Muscle of leg (tissue), 11 donors: ENCODE data around the gene PAPPA. TPM values are rescaled to one million over a fixed set of nuclear protein-coding genes. Genes with fewer than 3 reads are reported as not detected.

Source experiments
- DNase-seq: peaks from one replicate; pipeline ENCODE4 v3.0.0; 2013
- H3K27ac ChIP-seq: one replicate; pipeline ENCODE4 v1.5.1; 2013; ENCODE audit warnings: mild to moderate bottlenecking, low read length, control low read depth
- H3K27me3 ChIP-seq: one replicate; pipeline ENCODE4 v1.6.1; 2013; ENCODE audit warnings: low read length; ENCODE audit not compliant: control insufficient read depth, insufficient read depth
- H3K36me3 ChIP-seq: one replicate; pipeline ENCODE4 v1.6.1; 2013; ENCODE audit warnings: low read length; ENCODE audit not compliant: control insufficient read depth, insufficient read depth
- H3K4me1 ChIP-seq: one replicate; pipeline ENCODE4 v1.6.1; 2013; ENCODE audit warnings: low read length; ENCODE audit not compliant: control insufficient read depth, insufficient read depth
- H3K4me3 ChIP-seq: one replicate; pipeline ENCODE4 v1.5.1; 2013; ENCODE audit warnings: low read length, control low read depth
- H3K9me3 ChIP-seq: replicated peaks from 2 replicates; pipeline ENCODE4 v1.6.1; 2013; ENCODE audit warnings: low read depth, low read length; ENCODE audit not compliant: control insufficient read depth
- WGBS: methylation state at CpG from one replicate; pipeline ENCODE4 v1.1.5; 2013; ENCODE audit warnings: missing lambda C conversion rate; ENCODE audit not compliant: insufficient coverage; 5-methylcytosine and 5-hydroxymethylcytosine counted together
- polyA plus RNA-seq, 8 donors: library from polyadenylated mRNA; unstranded; fragments of 120-200 nt; gene quantifications; one replicate each; pipeline versions ENCODE4 v1.2.1 to v1.2.3, GENCODE V29; 2013; ENCODE audit warnings: inconsistent platforms in 1 of 8, low replicate concordance in 1 of 8; ENCODE audit not compliant: insufficient read length in 8 of 8, insufficient read depth in 1 of 8
- total RNA-seq: library from RNA; stranded (reverse); fragments of 120-200 nt; gene quantifications from one replicate; pipeline ENCODE4 v1.2.4, GENCODE V29; 2013

PAPPA gene
- total and polyA plus RNA-seq, 9 donors: 0.34 to 2.1 (median 0.92) TPM

- no peak overlapping the region for H3K4me3 ChIP-seq
- no peaks in the 10 kb centered on the region for H3K27me3 ChIP-seq
- H3K4me1 ChIP-seq: no peaks in the 10 kb centered on the region
- H3K9me3 ChIP-seq: no peaks in the 10 kb centered on the region
- DNase-seq: no peak
- H3K36me3 ChIP-seq: no peaks in the 10 kb centered on the region
- H3K27ac ChIP-seq: no peak overlapping the region
- whole genome bisulfite sequencing: 94% methylated on average over 3 of the region's 5 CpGs
Measured at GRCh38 chr9:116422119-116422979, 268.8 kb downstream of the PAPPA start.

- H3K4me3 ChIP-seq: no peak overlapping the region
- no peaks in the 10 kb centered on the region for H3K36me3 ChIP-seq
- no peak overlapping the region for H3K27ac ChIP-seq
- H3K9me3 ChIP-seq: no peaks in the 10 kb centered on the region
- no peaks in the 10 kb centered on the region for H3K4me1 ChIP-seq
- 88% methylated on average over 1 of the region's 1 CpG for WGBS
- no peaks in the 10 kb centered on the region for H3K27me3 ChIP-seq
- DNase-seq: no peak
Measured at GRCh38 chr9:116423149-116423548, 269.6 kb downstream of the PAPPA start.

DNA sequence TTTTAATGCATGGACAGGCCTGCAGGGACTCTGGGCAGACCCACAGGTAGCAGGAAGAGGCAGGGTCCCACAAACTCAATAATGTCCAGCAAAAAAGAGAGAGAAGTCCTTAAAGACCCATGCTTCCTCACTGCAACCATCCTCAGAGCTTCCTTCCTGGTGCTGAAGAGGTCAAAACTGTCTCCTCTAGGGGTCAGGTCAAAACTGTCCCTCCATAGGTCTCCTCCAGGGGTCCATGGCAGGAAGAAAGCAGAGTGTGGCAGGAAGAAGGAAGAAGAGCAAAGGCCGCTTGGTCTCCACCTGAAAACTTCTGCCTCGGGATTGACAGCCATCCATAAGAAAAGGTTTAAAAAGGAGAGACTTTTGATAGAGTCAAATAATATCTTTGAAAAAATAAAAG lies 271.7 kb downstream of the PAPPA start:
- Histone ChIP-seq H3K36me3 (no peaks in the 10 kb centered on the region), H3K9me3 (no peaks in the 10 kb centered on the region), H3K4me3 (no peak overlapping the region), H3K27me3 (no peaks in the 10 kb centered on the region), H3K27ac (no peak overlapping the region), H3K4me1 (no peaks in the 10 kb centered on the region)
- DNase-seq: no peak
- no CpG with 5 or more reads among the region's 2 CpGs for WGBS

GRCh38 chr9:116430849-116431248 lies 277.3 kb downstream of the PAPPA start:
- H3K27ac ChIP-seq: no peak overlapping the region
- no peaks in the 10 kb centered on the region for H3K9me3 ChIP-seq
- no peaks in the 10 kb centered on the region for H3K27me3 ChIP-seq
- H3K4me1 ChIP-seq: no peaks in the 10 kb centered on the region
- no peak overlapping the region for H3K4me3 ChIP-seq
- H3K36me3 ChIP-seq: no peaks in the 10 kb centered on the region
- no peak for DNase-seq
- 83% methylated on average over 1 of the region's 3 CpGs for WGBS

DNA sequence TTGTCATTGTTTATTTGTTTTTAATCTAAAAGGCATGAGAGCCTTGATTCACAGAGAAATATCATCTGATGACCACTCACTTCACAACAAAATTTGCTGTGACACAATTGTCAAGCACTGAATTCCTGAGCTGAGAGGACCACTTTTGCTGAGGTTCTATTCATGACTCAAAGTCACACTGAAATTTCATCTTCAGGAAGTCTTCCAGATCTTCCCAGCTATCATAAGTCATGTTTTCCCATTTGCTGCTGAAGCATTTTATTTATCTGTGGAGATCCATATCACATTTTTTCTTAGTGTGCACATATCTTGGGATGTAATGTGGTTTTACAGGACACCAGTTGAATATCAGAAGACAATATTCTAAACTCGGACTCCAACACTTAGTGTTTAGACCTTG lies 278.5 kb downstream of the PAPPA start:
- no peak overlapping the region for H3K4me3 ChIP-seq
- no peak for DNase-seq
- H3K27ac ChIP-seq: no peak overlapping the region

GRCh38 chr9:116434314-116434713 lies 280.7 kb downstream of the PAPPA start:
- H3K4me1 ChIP-seq: no peaks in the 10 kb centered on the region
- no peaks in the 10 kb centered on the region for H3K27me3 ChIP-seq
- no peaks in the 10 kb centered on the region for H3K9me3 ChIP-seq
- DNase-seq: no peak
- H3K36me3 ChIP-seq: no peaks in the 10 kb centered on the region
- H3K27ac ChIP-seq: no peak overlapping the region
- H3K4me3 ChIP-seq: no peak overlapping the region
- WGBS: 50% methylated on average over 1 of the region's 4 CpGs

More for the DNA sequence above, 278.5 kb downstream of the PAPPA start:
- Histone ChIP-seq H3K27me3 (no peaks in the 10 kb centered on the region), H3K36me3 (no peaks in the 10 kb centered on the region), H3K9me3 (no peaks in the 10 kb centered on the region), H3K4me1 (no peaks in the 10 kb centered on the region)
- no CpG with 5 or more reads among the region's 1 CpG for WGBS

DNA sequence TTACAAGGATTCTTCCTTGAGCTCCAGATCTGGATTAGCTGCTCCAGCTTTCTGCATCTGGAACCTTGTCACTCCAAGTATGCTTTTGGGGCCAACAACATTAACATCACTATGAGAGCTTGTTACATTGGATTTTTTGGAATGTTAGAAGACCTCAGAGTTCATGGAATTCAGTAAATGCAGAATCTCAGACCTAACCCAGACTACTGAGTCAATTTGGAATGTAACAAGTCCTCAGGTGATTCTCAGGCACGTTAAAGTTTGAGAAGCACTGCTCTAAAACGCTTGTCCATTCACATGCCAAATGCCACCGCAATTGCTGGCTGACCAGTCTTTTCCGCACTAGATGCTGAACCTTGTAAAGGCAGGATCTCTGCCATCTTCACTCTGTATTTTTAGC lies 282.1 kb downstream of the PAPPA start:
- Histone ChIP-seq H3K36me3 (no peaks in the 10 kb centered on the region), H3K4me1 (no peaks in the 10 kb centered on the region), H3K27ac (no peak overlapping the region), H3K9me3 (no peaks in the 10 kb centered on the region), H3K4me3 (no peak overlapping the region), H3K27me3 (no peaks in the 10 kb centered on the region)
- 80% methylated on average over 3 of the region's 4 CpGs for WGBS
- DNase-seq: no peak

GRCh38 chr9:116436121-116436520 lies 282.5 kb downstream of the PAPPA start:
- H3K4me3 ChIP-seq: no peak overlapping the region
- H3K9me3 ChIP-seq: no peaks in the 10 kb centered on the region
- WGBS: no CpG with 5 or more reads among the region's 1 CpG
- DNase-seq: no peak
- no peaks in the 10 kb centered on the region for H3K36me3 ChIP-seq
- H3K4me1 ChIP-seq: no peaks in the 10 kb centered on the region
- no peak overlapping the region for H3K27ac ChIP-seq
- no peaks in the 10 kb centered on the region for H3K27me3 ChIP-seq

DNA sequence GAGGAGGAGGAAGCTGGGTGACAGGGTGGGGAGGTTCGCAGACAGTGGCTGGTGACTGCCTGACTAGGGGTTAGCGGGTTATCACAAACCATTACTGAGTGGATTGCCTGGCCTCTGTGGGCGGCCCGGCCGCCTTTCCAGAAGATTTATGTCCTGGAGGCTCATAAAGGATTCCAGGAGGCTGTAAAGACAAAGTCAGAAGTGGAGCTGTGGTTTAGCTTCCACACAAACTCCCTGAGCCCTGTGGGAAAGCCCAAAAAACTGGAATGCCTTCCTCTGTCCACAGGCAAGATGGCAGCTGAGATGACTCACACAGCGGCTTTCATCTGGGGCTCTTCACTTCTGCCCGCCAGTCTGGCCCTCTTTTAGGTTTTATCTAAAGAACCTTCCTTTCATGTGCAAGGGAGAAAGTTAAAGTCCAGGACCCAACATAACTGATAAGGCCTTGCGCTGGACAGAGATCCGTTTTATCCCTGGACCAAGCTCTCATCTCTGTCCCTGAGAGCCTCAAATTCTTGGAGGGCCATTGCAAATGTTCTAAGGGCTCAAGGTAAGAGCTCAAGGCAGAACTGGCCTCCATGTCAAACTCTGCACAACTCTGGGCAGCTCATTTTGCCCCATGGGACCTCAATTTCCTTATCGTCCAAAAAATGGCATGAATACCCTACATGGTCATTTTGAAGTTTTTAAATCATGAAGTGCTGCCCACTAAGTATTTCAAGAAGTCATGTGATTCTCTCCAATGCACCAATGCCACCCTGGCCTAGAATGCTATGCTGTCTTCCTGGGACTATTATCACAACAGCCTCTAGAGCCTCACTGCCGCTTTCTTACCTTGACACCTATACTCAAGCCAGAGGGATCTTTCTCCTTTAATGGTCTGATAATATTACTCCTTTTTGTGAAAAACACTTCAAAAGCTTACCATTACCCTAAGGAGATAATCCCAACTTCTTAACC lies 284.1 kb downstream of the PAPPA start:
- Histone ChIP-seq H3K9me3 (no peaks in the 10 kb centered on the region), H3K4me3 (no peak overlapping the region), H3K27ac (no peak overlapping the region), H3K36me3 (no peaks in the 10 kb centered on the region), H3K27me3 (no peaks in the 10 kb centered on the region), H3K4me1 (no peaks in the 10 kb centered on the region)
- DNase-seq: no peak
- 70% methylated on average over 9 of the region's 11 CpGs for WGBS

GRCh38 chr9:116442528-116442927 lies 288.9 kb downstream of the PAPPA start:
- no peaks in the 10 kb centered on the region for H3K36me3 ChIP-seq

More at GRCh38 chr9:116442528-116442927, 288.9 kb downstream of the PAPPA start:
- DNase-seq: no peak
- Histone ChIP-seq H3K4me3 (no peak overlapping the region), H3K4me1 (no peaks in the 10 kb centered on the region), H3K27me3 (no peaks in the 10 kb centered on the region), H3K9me3 (no peaks in the 10 kb centered on the region), H3K27ac (no peak overlapping the region)
